Measurements from ENCODE around the gene ITGB8. TPM values are rescaled to one million over a fixed set of nuclear protein-coding genes. Genes with fewer than 3 reads are reported as not detected.

ITGB8 gene
- polyA plus RNA-seq, 1 donor from 2014 or later = 12.2 TPM

DNA sequence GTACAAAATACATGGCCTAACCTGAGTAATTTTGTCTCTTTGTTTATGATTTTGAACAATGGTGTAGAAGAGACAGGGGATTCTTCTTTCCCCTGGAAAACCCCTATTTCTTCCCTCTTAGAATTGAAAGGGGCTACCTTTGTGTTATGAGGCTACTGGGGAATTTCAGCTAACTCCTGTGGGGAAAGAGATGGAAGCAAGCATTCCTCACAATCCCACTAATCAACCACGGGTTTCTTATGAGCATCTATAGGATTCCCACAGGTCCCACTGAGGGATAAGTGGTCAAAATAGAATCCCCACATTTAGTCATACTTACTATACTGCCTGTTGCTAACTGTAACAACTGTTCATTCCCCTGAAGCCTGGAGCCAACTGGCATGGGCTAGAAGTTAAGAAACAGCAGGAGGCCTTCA is 32.2 kb upstream of the ITGB8 start:
- H3F3A ChIP-seq (ENCODE audit: insufficient read depth, low read length, poor library complexity, severe bottlenecking) = no peaks in the 10 kb centered on the region
- H2AFZ ChIP-seq (ENCODE audit: low read depth, low read length) = no peak overlapping the region
- H3K4me3 ChIP-seq (ENCODE audit: low read length) = no peak overlapping the region
- H3K9me3 ChIP-seq (ENCODE audit: low read length) = no peaks in the 10 kb centered on the region
- TF ChIP-seq POLR2AphosphoS5 (IDR thresholded peaks at IDR 0.05) = no peak
- TF ChIP-seq, protein P1, sequence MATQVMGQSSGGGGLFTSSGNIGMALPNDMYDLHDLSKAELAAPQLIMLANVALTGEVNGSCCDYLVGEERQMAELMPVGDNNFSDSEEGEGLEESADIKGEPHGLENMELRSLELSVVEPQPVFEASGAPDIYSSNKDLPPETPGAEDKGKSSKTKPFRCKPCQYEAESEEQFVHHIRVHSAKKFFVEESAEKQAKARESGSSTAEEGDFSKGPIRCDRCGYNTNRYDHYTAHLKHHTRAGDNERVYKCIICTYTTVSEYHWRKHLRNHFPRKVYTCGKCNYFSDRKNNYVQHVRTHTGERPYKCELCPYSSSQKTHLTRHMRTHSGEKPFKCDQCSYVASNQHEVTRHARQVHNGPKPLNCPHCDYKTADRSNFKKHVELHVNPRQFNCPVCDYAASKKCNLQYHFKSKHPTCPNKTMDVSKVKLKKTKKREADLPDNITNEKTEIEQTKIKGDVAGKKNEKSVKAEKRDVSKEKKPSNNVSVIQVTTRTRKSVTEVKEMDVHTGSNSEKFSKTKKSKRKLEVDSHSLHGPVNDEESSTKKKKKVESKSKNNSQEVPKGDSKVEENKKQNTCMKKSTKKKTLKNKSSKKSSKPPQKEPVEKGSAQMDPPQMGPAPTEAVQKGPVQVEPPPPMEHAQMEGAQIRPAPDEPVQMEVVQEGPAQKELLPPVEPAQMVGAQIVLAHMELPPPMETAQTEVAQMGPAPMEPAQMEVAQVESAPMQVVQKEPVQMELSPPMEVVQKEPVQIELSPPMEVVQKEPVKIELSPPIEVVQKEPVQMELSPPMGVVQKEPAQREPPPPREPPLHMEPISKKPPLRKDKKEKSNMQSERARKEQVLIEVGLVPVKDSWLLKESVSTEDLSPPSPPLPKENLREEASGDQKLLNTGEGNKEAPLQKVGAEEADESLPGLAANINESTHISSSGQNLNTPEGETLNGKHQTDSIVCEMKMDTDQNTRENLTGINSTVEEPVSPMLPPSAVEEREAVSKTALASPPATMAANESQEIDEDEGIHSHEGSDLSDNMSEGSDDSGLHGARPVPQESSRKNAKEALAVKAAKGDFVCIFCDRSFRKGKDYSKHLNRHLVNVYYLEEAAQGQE (IDR thresholded peaks at IDR 0.05; ENCODE audit: borderline replicate concordance) = no peak
- TF ChIP-seq, protein P2, sequence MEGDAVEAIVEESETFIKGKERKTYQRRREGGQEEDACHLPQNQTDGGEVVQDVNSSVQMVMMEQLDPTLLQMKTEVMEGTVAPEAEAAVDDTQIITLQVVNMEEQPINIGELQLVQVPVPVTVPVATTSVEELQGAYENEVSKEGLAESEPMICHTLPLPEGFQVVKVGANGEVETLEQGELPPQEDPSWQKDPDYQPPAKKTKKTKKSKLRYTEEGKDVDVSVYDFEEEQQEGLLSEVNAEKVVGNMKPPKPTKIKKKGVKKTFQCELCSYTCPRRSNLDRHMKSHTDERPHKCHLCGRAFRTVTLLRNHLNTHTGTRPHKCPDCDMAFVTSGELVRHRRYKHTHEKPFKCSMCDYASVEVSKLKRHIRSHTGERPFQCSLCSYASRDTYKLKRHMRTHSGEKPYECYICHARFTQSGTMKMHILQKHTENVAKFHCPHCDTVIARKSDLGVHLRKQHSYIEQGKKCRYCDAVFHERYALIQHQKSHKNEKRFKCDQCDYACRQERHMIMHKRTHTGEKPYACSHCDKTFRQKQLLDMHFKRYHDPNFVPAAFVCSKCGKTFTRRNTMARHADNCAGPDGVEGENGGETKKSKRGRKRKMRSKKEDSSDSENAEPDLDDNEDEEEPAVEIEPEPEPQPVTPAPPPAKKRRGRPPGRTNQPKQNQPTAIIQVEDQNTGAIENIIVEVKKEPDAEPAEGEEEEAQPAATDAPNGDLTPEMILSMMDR (IDR thresholded peaks at IDR 0.05; ENCODE audit: poor library complexity, severe bottlenecking) = no peak
- TF ChIP-seq EP300 (conservative IDR thresholded peaks at IDR 0.05; ENCODE audit: poor library complexity, severe bottlenecking) = no peak
- no peak for TF ChIP-seq SMC3 (conservative IDR thresholded peaks at IDR 0.05; ENCODE audit: poor library complexity)
- TF ChIP-seq RAD21 (conservative IDR thresholded peaks at IDR 0.05) = no peak
- no peak for TF ChIP-seq TAF1 (IDR thresholded peaks at IDR 0.05; ENCODE audit: low read depth)
- no peak for TF ChIP-seq MXI1 (conservative IDR thresholded peaks at IDR 0.05; ENCODE audit: poor library complexity, severe bottlenecking)
- no peak for TF ChIP-seq EZH2 (IDR thresholded peaks at IDR 0.05; ENCODE audit: borderline replicate concordance, insufficient read depth, low read length, poor library complexity, severe bottlenecking)
- no peaks in the 10 kb centered on the region for H3K36me3 ChIP-seq (ENCODE audit: insufficient read depth, low read length)
- H3K9me2 ChIP-seq (ENCODE audit: insufficient read depth, low read length) = no peaks in the 10 kb centered on the region
- no peaks in the 10 kb centered on the region for H3K79me2 ChIP-seq (replicated peaks; ENCODE audit: insufficient read depth, low read length)
- H3K27ac ChIP-seq (ENCODE audit: low read length) = no peak overlapping the region
- H3K9ac ChIP-seq (ENCODE audit: low read length) = no peak overlapping the region
- H3K4me2 ChIP-seq (ENCODE audit: low read length) = no peak overlapping the region
- no peaks in the 10 kb centered on the region for H3K27me3 ChIP-seq (ENCODE audit: insufficient read depth, low read depth, low read length)
- no peaks in the 10 kb centered on the region for H4K20me1 ChIP-seq (ENCODE audit: insufficient read depth)

DNA sequence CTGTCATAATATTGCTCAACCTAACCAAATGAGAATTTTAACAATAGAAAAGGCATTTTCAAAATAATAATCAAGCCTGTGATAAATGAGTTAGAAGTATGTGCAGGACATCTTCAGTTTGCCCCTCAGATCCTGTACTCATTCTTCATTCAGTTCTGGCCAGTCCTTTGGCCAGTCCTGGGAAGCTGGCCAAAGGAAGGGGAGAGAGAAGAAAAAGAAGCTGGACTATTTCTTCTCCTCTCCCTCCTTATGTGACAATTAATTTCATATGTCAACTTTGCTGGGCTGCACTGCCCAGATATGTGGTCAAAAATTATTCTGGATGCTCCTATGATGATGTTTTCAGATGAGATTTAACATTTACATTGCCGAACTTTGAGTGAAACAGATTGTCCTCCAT is 31.6 kb upstream of the ITGB8 start:
- no peaks in the 10 kb centered on the region for H4K20me1 ChIP-seq (ENCODE audit: insufficient read depth)
- H3K9me3 ChIP-seq (ENCODE audit: low read length) = no peaks in the 10 kb centered on the region
- H3K79me2 ChIP-seq (replicated peaks; ENCODE audit: insufficient read depth, low read length) = no peaks in the 10 kb centered on the region
- TF ChIP-seq EP300 (conservative IDR thresholded peaks at IDR 0.05; ENCODE audit: poor library complexity, severe bottlenecking) = no peak
- no peak for TF ChIP-seq MXI1 (conservative IDR thresholded peaks at IDR 0.05; ENCODE audit: poor library complexity, severe bottlenecking)
- TF ChIP-seq, protein P2 (IDR thresholded peaks at IDR 0.05; ENCODE audit: poor library complexity, severe bottlenecking) = no peak
- TF ChIP-seq, protein P1 (IDR thresholded peaks at IDR 0.05; ENCODE audit: borderline replicate concordance) = no peak
- TF ChIP-seq EZH2 (IDR thresholded peaks at IDR 0.05; ENCODE audit: borderline replicate concordance, insufficient read depth, low read length, poor library complexity, severe bottlenecking) = no peak
- TF ChIP-seq POLR2AphosphoS5 (IDR thresholded peaks at IDR 0.05) = no peak
- no peak for TF ChIP-seq SMC3 (conservative IDR thresholded peaks at IDR 0.05; ENCODE audit: poor library complexity)
- no peak for TF ChIP-seq RAD21 (conservative IDR thresholded peaks at IDR 0.05)
- TF ChIP-seq TAF1 (IDR thresholded peaks at IDR 0.05; ENCODE audit: low read depth) = no peak
- H3K36me3 ChIP-seq (ENCODE audit: insufficient read depth, low read length) = no peaks in the 10 kb centered on the region
- no peaks in the 10 kb centered on the region for H3K9me2 ChIP-seq (ENCODE audit: insufficient read depth, low read length)
- H3K4me3 ChIP-seq (ENCODE audit: low read length) = no peak overlapping the region
- H3K27ac ChIP-seq (ENCODE audit: low read length) = no peak overlapping the region
- no peak overlapping the region for H3K9ac ChIP-seq (ENCODE audit: low read length)
- H3K4me2 ChIP-seq (ENCODE audit: low read length) = no peak overlapping the region
- no peaks in the 10 kb centered on the region for H3K27me3 ChIP-seq (ENCODE audit: insufficient read depth, low read depth, low read length)
- H2AFZ ChIP-seq (ENCODE audit: low read depth, low read length) = no peak overlapping the region
- no peaks in the 10 kb centered on the region for H3F3A ChIP-seq (ENCODE audit: insufficient read depth, low read length, poor library complexity, severe bottlenecking)
